ENCODE results near the gene TRAF3IP1.
A peak's percentile ranks its signal among the peaks of the same experiment; 100 is the strongest.
"Not testable (repeated sequence)": the region's sequence is repeated elsewhere in the genome, so short reads cannot be mapped to it uniquely, and the experiment has no call there.

The TRAF3IP1 gene

DNA sequence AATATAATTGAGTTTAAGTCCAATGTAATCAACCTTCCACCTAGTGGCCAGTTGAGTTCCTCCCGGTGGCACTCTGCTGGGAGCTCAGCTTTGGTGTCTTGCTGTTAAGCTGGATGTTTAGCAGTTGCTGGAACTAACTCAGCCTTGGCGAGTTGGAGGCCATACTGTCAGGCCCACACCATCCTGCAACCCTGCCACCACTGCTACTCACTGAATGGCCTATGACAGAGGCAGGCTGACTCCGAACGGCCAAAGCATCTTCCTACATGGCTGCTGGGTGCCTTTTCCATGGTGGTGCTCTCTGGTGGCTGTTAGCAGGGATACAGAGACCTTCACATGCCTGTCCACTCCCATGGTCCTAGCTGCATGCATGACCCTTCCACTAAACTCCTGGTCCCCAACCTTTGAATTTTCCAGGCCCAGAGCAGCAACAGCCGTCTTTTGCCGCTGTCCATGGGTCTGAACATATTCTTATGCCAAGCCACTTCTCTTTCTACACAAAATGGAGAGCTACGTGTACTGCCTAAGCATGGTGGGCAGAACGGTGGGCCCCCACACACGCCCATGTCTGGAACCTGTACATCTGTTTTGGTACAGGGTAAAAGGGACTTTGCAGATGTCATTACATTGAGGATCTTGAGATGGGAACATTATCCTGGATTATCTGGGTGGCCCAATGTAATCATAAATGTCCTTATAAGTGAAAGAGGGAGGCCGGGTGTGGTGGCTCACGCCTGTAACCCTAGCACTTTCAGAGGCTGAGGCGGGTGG lies 15.0 kb upstream of the TRAF3IP1 start:
- TF ChIP-seq, protein P1, sequence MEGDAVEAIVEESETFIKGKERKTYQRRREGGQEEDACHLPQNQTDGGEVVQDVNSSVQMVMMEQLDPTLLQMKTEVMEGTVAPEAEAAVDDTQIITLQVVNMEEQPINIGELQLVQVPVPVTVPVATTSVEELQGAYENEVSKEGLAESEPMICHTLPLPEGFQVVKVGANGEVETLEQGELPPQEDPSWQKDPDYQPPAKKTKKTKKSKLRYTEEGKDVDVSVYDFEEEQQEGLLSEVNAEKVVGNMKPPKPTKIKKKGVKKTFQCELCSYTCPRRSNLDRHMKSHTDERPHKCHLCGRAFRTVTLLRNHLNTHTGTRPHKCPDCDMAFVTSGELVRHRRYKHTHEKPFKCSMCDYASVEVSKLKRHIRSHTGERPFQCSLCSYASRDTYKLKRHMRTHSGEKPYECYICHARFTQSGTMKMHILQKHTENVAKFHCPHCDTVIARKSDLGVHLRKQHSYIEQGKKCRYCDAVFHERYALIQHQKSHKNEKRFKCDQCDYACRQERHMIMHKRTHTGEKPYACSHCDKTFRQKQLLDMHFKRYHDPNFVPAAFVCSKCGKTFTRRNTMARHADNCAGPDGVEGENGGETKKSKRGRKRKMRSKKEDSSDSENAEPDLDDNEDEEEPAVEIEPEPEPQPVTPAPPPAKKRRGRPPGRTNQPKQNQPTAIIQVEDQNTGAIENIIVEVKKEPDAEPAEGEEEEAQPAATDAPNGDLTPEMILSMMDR (IDR thresholded peaks at IDR 0.05; ENCODE audit: low read depth, low read length, missing control alignments) = peak; percentile 43
- DNase-seq (ENCODE audit: low read depth) = no peak

DNA sequence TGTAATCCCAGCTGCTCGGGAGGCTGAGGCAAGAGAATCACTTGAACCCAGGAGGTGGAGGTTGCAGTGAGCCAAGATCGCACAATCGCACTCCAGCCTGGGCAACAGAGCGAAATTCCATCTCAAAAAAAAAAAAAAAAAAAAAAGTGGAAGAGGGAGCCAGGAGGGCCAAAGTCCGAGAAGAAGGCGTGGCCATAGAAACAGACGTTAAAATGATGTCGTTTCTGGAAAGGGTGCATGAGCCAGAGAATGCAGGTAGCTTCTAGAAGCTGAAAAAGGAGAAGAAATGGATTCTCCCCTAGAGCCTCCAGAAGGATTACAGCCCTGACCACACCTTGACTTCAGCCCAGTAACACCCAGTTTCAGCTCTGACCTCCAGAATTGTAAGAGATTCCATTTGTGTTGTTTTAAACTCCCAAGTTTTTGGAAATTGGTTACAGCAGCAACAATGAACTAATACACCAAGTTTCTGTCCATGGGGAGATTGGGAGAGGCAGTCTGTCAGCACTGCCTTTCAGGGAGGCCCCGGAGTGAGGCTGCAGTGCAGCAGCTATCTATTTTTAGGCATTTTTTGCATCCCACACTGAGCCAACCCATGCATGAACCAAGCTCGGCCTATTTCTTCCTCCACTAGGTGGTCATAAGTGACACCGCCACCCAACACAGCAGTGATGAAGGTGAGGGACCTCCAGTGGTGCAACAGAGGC lies 14.2 kb upstream of the TRAF3IP1 start:
- no peak for DNase-seq (ENCODE audit: low read depth)
- H3K4me3 ChIP-seq (ENCODE audit: low read depth, low read length) = no peak overlapping the region

More for the DNA sequence above, 15.0 kb upstream of the TRAF3IP1 start:
- H3K4me3 ChIP-seq (ENCODE audit: low read depth, low read length) = no peak overlapping the region

DNA sequence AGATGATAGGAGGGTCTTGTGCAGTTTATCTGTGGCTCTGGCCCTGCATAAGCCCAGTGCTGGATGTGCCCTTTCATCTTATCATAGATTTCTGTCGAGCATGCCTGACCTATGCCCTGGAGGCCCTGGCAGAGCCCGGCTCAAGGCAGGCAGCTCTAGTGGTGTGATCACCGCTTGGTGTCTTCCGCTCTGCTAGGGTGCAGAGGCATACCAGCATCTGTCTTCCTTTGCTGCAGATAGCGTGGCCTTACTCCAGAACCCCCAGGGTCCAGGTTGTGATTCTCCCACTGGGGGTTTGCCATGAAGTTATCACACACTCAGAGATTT lies 13.7 kb upstream of the TRAF3IP1 start:
- H3K4me3 ChIP-seq (ENCODE audit: low read depth, low read length) = no peak overlapping the region
- DNase-seq (ENCODE audit: low read depth) = no peak
- TF ChIP-seq, protein P1 (IDR thresholded peaks at IDR 0.05; ENCODE audit: low read depth, low read length, missing control alignments) = no peak

More for the DNA sequence above, 14.2 kb upstream of the TRAF3IP1 start:
- TF ChIP-seq, protein P1 (IDR thresholded peaks at IDR 0.05; ENCODE audit: low read depth, low read length, missing control alignments) = no peak

DNA sequence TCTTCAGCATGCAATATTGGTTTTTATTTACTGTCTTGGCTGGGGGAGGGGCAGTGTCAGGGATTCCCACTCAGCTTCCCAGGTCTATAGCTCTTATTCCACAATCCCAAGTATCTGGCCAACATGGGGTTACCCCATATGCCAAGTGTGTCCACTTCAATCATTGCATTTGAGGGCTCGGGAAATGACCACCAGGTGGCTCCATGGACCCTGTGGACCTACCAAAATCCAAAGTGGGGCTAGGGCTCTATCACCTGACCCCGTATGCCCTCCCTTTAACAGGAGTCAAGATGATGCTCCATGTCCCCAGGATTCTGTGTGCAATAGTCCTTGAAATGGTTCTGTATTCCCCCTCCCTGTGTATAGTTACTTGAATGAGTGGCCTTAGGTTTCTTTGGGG lies 12.1 kb upstream of the TRAF3IP1 start:
- TF ChIP-seq, protein P1 (IDR thresholded peaks at IDR 0.05; ENCODE audit: low read depth, low read length, missing control alignments) = peak; percentile 28
- H3K4me3 ChIP-seq (ENCODE audit: low read depth, low read length) = no peak overlapping the region
- no peak for DNase-seq (ENCODE audit: low read depth)

DNA sequence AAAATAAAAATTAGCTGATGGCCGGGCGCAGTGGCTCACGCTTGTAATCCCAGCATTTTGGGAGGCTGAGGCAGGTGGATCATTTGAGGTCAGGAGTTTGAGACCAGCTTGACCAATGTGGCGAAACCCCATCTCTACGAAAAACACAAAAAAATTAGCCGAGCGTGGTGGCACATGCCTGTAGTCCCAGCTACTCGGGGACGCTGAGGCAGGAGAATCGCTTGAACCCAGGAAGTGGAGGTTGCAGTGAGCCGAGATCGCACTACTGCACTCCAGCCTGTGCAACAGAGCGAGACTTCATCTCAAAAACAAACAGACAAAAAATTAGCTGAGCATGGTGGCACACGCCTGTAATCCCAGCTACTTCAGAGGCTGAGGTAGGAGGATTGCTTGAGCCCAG lies 9.6 kb upstream of the TRAF3IP1 start:
- DNase-seq (ENCODE audit: low read depth); H3K4me3 ChIP-seq (ENCODE audit: low read depth, low read length): not testable (repeated sequence)

DNA sequence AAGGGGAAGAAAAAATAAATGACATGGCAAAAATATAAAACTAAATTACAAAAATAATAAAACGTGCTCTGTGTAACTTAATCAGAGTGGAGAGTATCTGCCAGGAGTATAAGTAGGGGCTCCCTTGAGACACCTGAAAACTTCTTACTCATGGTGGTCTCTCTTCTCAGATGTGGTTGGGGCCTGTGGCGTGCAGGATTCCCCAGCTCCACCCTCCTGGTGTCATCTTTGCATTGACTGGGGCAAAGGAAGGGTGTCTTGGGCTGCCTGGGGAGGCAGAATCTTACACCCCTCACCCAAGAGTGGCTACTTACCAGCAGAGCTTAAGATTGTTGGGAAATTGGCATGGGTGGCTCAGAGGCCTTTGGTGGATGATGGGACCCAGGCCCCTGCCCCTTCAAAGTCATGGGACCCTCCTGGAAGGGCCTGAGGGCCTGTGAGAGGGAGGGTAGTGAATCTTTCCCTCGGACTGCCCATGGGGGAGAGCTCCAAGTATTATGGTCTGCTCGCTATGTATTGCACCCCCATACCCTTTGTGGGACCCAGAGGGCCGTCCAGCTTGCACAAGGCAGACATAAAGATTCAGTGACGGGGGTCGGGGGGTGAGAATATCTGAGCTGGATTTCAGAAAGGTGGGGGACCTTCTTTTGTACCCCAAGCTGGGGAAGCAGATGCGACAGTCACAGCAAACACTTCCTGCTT lies 6.9 kb upstream of the TRAF3IP1 start:
- TF ChIP-seq, protein P1 (IDR thresholded peaks at IDR 0.05; ENCODE audit: low read depth, low read length, missing control alignments) = no peak
- no peak overlapping the region for H3K4me3 ChIP-seq (ENCODE audit: low read depth, low read length)
- DNase-seq (ENCODE audit: low read depth) = no peak

DNA sequence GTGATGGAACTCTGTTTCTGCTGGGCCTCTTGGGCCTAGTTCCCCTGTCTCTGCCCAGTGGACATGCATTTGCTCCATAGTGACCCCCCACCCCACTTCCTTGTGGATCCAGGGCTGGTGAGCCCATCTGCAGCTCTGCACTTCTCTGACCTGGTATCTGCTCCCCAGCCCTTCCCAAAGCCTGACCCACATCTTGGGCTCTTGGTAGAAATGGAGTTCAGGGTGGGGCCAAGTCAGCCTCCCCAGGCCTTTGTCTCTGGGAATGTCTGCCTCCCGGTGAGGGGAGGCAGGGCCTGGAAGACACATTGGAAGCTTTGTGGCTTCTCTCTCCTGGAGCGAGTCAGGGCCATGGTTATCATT lies 6.3 kb upstream of the TRAF3IP1 start:
- TF ChIP-seq, protein P1 (IDR thresholded peaks at IDR 0.05; ENCODE audit: low read depth, low read length, missing control alignments) = no peak
- DNase-seq (ENCODE audit: low read depth) = no peak
- H3K4me3 ChIP-seq (ENCODE audit: low read depth, low read length) = no peak overlapping the region
